SK-N-SH (cell line): ENCODE results near the gene COMT.

ENCODE experiments used
- EP300 ChIP-seq, 2 experiments: IDR thresholded peaks; 2 replicates each; pipeline versions ENCODE4 v1.4.0 to v1.6.1; 2012; ENCODE audit warnings: borderline replicate concordance in 1 of 2, low read depth in 1 of 2, low read length in 1 of 2
- EZH2phosphoT487 ChIP-seq: fragments of 200-600 bp; sonication (generic); IDR thresholded peaks from 2 replicates; pipeline ENCODE4 v1.6.1; 2017; ENCODE audit warnings: low read depth, mixed run types, mild to moderate bottlenecking, antibody characterized with exemption, moderate library complexity, borderline replicate concordance
- FOXJ3 ChIP-seq: sonication (generic); formaldehyde crosslinking; IDR thresholded peaks from 2 replicates; pipeline ENCODE4 v1.5.1; 2020; ENCODE audit warnings: mild to moderate bottlenecking, missing genetic modification reagents
- GATA2 ChIP-seq: sonication (generic); formaldehyde crosslinking; IDR thresholded peaks from 2 replicates; pipeline ENCODE4 v1.5.0; 2020; ENCODE audit warnings: mild to moderate bottlenecking, missing genetic modification reagents
- MEF2A ChIP-seq: IDR thresholded peaks from 2 replicates; pipeline ENCODE4 v1.4.0; 2012; ENCODE audit warnings: low read depth, borderline replicate concordance
- MXI1 ChIP-seq: IDR thresholded peaks from 2 replicates; pipeline ENCODE4 v1.6.1; 2012; ENCODE audit warnings: mild to moderate bottlenecking, low read depth, low read length, improper control_type of control experiment
- NFIC ChIP-seq: IDR thresholded peaks from 2 replicates; pipeline ENCODE4 v1.4.0; 2012; ENCODE audit warnings: borderline replicate concordance
- RXRA ChIP-seq: IDR thresholded peaks from 2 replicates; pipeline ENCODE4 v1.4.0; 2012; ENCODE audit warnings: low read depth, mild to moderate bottlenecking, borderline replicate concordance
- SMC3 ChIP-seq: IDR thresholded peaks from 2 replicates; pipeline ENCODE4 v1.6.1; 2012; ENCODE audit warnings: low read depth, low read length, improper control_type of control experiment
- TEAD4 ChIP-seq: IDR thresholded peaks from 2 replicates; pipeline ENCODE4 v1.4.0; 2012; ENCODE audit warnings: mild to moderate bottlenecking, borderline replicate concordance; ENCODE audit not compliant: insufficient read depth
- YY1 ChIP-seq: IDR thresholded peaks from 2 replicates; pipeline ENCODE4 v1.4.0; 2012; ENCODE audit warnings: low read depth, mild to moderate bottlenecking
- TF ChIP-seq, protein P1 (sequence below): fragments of 200-600 bp; sonication (generic); IDR thresholded peaks from 2 replicates; pipeline ENCODE4 v1.6.1; 2017; ENCODE audit warnings: antibody characterized with exemption, mild to moderate bottlenecking, moderate library complexity

DNA sequence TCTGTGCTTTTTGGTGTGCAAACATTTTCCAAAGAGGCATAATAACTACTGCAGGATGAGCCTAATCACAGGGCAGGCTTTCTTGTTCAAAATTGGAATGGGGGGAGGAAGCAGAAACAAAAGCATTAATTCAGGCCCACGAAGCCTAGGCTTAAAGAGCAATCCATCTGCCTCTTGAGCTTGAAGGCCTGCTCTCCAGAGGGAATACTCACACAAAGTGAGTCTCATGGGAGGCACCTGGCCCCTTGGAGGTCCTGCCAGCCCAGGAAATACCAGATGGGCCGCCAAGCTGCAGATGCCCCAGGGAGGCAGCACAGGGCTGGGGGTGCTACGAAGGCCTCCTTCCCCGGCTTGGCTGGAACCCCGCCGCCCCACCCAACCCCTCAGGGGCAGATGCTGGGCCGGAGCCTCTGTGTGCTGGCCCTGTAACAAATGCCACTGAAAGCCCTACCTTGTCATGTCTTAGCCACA, 39.3 kb upstream of the COMT start:
- TF ChIP-seq GATA2 = no peak
- TF ChIP-seq, protein P1, sequence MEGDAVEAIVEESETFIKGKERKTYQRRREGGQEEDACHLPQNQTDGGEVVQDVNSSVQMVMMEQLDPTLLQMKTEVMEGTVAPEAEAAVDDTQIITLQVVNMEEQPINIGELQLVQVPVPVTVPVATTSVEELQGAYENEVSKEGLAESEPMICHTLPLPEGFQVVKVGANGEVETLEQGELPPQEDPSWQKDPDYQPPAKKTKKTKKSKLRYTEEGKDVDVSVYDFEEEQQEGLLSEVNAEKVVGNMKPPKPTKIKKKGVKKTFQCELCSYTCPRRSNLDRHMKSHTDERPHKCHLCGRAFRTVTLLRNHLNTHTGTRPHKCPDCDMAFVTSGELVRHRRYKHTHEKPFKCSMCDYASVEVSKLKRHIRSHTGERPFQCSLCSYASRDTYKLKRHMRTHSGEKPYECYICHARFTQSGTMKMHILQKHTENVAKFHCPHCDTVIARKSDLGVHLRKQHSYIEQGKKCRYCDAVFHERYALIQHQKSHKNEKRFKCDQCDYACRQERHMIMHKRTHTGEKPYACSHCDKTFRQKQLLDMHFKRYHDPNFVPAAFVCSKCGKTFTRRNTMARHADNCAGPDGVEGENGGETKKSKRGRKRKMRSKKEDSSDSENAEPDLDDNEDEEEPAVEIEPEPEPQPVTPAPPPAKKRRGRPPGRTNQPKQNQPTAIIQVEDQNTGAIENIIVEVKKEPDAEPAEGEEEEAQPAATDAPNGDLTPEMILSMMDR = no peak
- no peak for TF ChIP-seq FOXJ3
- TF ChIP-seq YY1 = no peak
- TF ChIP-seq EZH2phosphoT487 = no peak
- TF ChIP-seq MEF2A = no peak
- no peak for TF ChIP-seq RXRA
- no peak for TF ChIP-seq EP300 (IDR thresholded peaks at IDR 0.05; ENCODE audit: borderline replicate concordance in 1 of 2, low read depth in 1 of 2, low read length in 1 of 2)
- TF ChIP-seq NFIC = no peak
- no peak for TF ChIP-seq SMC3
- TF ChIP-seq TEAD4 = no peak
- no peak for TF ChIP-seq MXI1
